ENCODE measurements around the gene SLC7A6OS. TPM values are rescaled to one million over a fixed set of nuclear protein-coding genes. Genes with fewer than 3 reads are reported as not detected.

Gene SLC7A6OS
- total RNA-seq, 3 donors from 2014 or later, result 16.4 to 18.6 (median 16.5) TPM

GRCh38 chr16:68356919-68357286 is 46.2 kb upstream of the SLC7A6OS start:
- no peak overlapping the region for H3K4me3 ChIP-seq
- H3K27me3 ChIP-seq, result no peaks in the 10 kb centered on the region
- H3K4me1 ChIP-seq, result no peaks in the 10 kb centered on the region
- intact Hi-C loops (cut with DNase I; ENCODE audit: low total_unique reads), result no loop called here
- no peak overlapping the region for H3K27ac ChIP-seq
- peaks cover 3% of the 10 kb centered on the region for H3K36me3 ChIP-seq
- no peak for DNase-seq (ENCODE audit: low spot score in 2 of 2)
- TF ChIP-seq POLR2A (IDR thresholded peaks at IDR 0.05), result no peak
- no peak for TF ChIP-seq CTCF (IDR thresholded peaks at IDR 0.05)
- no peak for TF ChIP-seq POLR2AphosphoS5 (IDR thresholded peaks at IDR 0.05)
- no peaks in the 10 kb centered on the region for H3K9me3 ChIP-seq

GRCh38 chr16:68356249-68356918 is 45.6 kb upstream of the SLC7A6OS start:
- Histone ChIP-seq H3K27me3 (no peaks in the 10 kb centered on the region), H3K27ac (no peak overlapping the region), H3K4me1 (no peaks in the 10 kb centered on the region), H3K9me3 (no peaks in the 10 kb centered on the region), H3K4me3 (no peak overlapping the region), H3K36me3 (peaks cover 3% of the 10 kb centered on the region)
- intact Hi-C loops (cut with DNase I; ENCODE audit: low total_unique reads), result no loop called here
- TF ChIP-seq CTCF (IDR thresholded peaks at IDR 0.05), result no peak
- no peak for TF ChIP-seq POLR2AphosphoS5 (IDR thresholded peaks at IDR 0.05)
- TF ChIP-seq POLR2A (IDR thresholded peaks at IDR 0.05), result no peak
- no peak for DNase-seq (ENCODE audit: low spot score in 2 of 2)

- Histone ChIP-seq H3K27ac (no peak overlapping the region), H3K4me3 (no peak overlapping the region), H3K4me1 (no peaks in the 10 kb centered on the region), H3K9me3 (no peaks in the 10 kb centered on the region), H3K27me3 (no peaks in the 10 kb centered on the region), H3K36me3 (peaks cover 6% of the 10 kb centered on the region)
- DNase-seq (ENCODE audit: low spot score in 2 of 2), result no peak
- no peak for TF ChIP-seq POLR2A (IDR thresholded peaks at IDR 0.05)
- TF ChIP-seq CTCF (IDR thresholded peaks at IDR 0.05), result no peak
- TF ChIP-seq POLR2AphosphoS5 (IDR thresholded peaks at IDR 0.05), result no peak
- intact Hi-C loops (cut with DNase I; ENCODE audit: low total_unique reads), result no loop called here
Observed at GRCh38 chr16:68355447-68356248, 44.9 kb upstream of the SLC7A6OS start.

GRCh38 chr16:68354816-68355215 is 44.1 kb upstream of the SLC7A6OS start:
- H3K4me1 ChIP-seq, result no peaks in the 10 kb centered on the region
- no peak for DNase-seq (ENCODE audit: low spot score in 2 of 2)
- peaks cover 10% of the 10 kb centered on the region for H3K36me3 ChIP-seq
- H3K4me3 ChIP-seq, result no peak overlapping the region
- no peaks in the 10 kb centered on the region for H3K9me3 ChIP-seq
- no peaks in the 10 kb centered on the region for H3K27me3 ChIP-seq
- intact Hi-C loops (cut with DNase I; ENCODE audit: low total_unique reads), result no loop called here
- H3K27ac ChIP-seq, result no peak overlapping the region
- TF ChIP-seq CTCF (IDR thresholded peaks at IDR 0.05) (no peak), POLR2A (IDR thresholded peaks at IDR 0.05) (no peak), POLR2AphosphoS5 (IDR thresholded peaks at IDR 0.05) (no peak)

GRCh38 chr16:68353366-68353765 is 42.6 kb upstream of the SLC7A6OS start:
- intact Hi-C loops (cut with DNase I; ENCODE audit: low total_unique reads), result no loop called here
- Histone ChIP-seq H3K4me3 (no peak overlapping the region), H3K27ac (no peak overlapping the region), H3K4me1 (no peaks in the 10 kb centered on the region), H3K27me3 (no peaks in the 10 kb centered on the region), H3K9me3 (no peaks in the 10 kb centered on the region), H3K36me3 (peaks cover 10% of the 10 kb centered on the region)
- no peak for TF ChIP-seq CTCF (IDR thresholded peaks at IDR 0.05)
- no peak for TF ChIP-seq POLR2AphosphoS5 (IDR thresholded peaks at IDR 0.05)
- TF ChIP-seq POLR2A (IDR thresholded peaks at IDR 0.05), result no peak
- DNase-seq (ENCODE audit: low spot score in 2 of 2), result no peak
